Measurements from ENCODE around the gene EDDM13. TPM values are rescaled to one million over a fixed set of nuclear protein-coding genes. Genes with fewer than 3 reads are reported as not detected.

EDDM13 gene
- total and polyA plus RNA-seq, 2 of the 8 experiments (the other 6 are each of a cell fraction or from before 2014, with no cell fraction given), result not detected

- TF ChIP-seq FOSL1 (IDR thresholded peaks at IDR 0.05; ENCODE audit: insufficient read depth, low read depth, low read length) (no peak), EZH2 (IDR thresholded peaks at IDR 0.05; ENCODE audit: low read depth, low read length, severe bottlenecking) (no peak), ASH2L (IDR thresholded peaks at IDR 0.05; ENCODE audit: low read length) (no peak), CBX5 (IDR thresholded peaks at IDR 0.05; ENCODE audit: low read depth, low read length) (no peak), CBX8 (IDR thresholded peaks at IDR 0.05; ENCODE audit: borderline replicate concordance, low read depth, low read length) (no peak)
- TF ChIP-seq, protein P1, sequence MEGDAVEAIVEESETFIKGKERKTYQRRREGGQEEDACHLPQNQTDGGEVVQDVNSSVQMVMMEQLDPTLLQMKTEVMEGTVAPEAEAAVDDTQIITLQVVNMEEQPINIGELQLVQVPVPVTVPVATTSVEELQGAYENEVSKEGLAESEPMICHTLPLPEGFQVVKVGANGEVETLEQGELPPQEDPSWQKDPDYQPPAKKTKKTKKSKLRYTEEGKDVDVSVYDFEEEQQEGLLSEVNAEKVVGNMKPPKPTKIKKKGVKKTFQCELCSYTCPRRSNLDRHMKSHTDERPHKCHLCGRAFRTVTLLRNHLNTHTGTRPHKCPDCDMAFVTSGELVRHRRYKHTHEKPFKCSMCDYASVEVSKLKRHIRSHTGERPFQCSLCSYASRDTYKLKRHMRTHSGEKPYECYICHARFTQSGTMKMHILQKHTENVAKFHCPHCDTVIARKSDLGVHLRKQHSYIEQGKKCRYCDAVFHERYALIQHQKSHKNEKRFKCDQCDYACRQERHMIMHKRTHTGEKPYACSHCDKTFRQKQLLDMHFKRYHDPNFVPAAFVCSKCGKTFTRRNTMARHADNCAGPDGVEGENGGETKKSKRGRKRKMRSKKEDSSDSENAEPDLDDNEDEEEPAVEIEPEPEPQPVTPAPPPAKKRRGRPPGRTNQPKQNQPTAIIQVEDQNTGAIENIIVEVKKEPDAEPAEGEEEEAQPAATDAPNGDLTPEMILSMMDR (IDR thresholded peaks at IDR 0.05; ENCODE audit: control extremely low read depth in 1 of 3, insufficient read depth in 1 of 3, low read depth in 1 of 3, low read length in 3 of 3), result no peak
Measured at GRCh38 chr19:56284746-56285145, 12.2 kb downstream of the EDDM13 start (continued).
